RPMI8226 (cell line): ENCODE data around the gene RCSD1.

Experiments
- DNase-seq: peaks from one replicate; pipeline ENCODE4 v3.0.0-alpha.2; 2015

Gene RCSD1

GRCh38 chr1:167671727-167672511, 41.9 kb downstream of the RCSD1 start:
- DNase-seq = no peak

GRCh38 chr1:167672831-167673230, 42.8 kb downstream of the RCSD1 start:
- DNase-seq = no peak

- DNase-seq = no peak
Measured at GRCh38 chr1:167673265-167673664, 43.2 kb downstream of the RCSD1 start.

- no peak for DNase-seq
Measured at GRCh38 chr1:167674156-167674555, 44.1 kb downstream of the RCSD1 start.

GRCh38 chr1:167675440-167675839, 45.4 kb downstream of the RCSD1 start:
- no peak for DNase-seq

- no peak for DNase-seq
Measured at GRCh38 chr1:167676205-167676915, 46.3 kb downstream of the RCSD1 start.

GRCh38 chr1:167676916-167677848, 47.1 kb downstream of the RCSD1 start:
- no peak for DNase-seq

GRCh38 chr1:167678422-167678821, 48.4 kb downstream of the RCSD1 start:
- no peak for DNase-seq

GRCh38 chr1:167678838-167679237, 48.8 kb downstream of the RCSD1 start:
- no peak for DNase-seq

- DNase-seq = no peak
Measured at GRCh38 chr1:167679714-167680113, 49.7 kb downstream of the RCSD1 start.

- no peak for DNase-seq
Measured at GRCh38 chr1:167681024-167681423, 51.0 kb downstream of the RCSD1 start.

- DNase-seq = no peak
Measured at GRCh38 chr1:167681451-167682098, 51.5 kb downstream of the RCSD1 start.

- no peak for DNase-seq
Measured at GRCh38 chr1:167683226-167683625, 53.2 kb downstream of the RCSD1 start.

GRCh38 chr1:167683641-167684502, 53.8 kb downstream of the RCSD1 start:
- no peak for DNase-seq

GRCh38 chr1:167685844-167686243, 55.8 kb downstream of the RCSD1 start:
- no peak for DNase-seq

- peak; percentile 84 for DNase-seq
Measured at GRCh38 chr1:167687919-167688519, 58.0 kb downstream of the RCSD1 start.

GRCh38 chr1:167689567-167689920, 59.5 kb downstream of the RCSD1 start:
- no peak for DNase-seq

- no peak for DNase-seq
Measured at GRCh38 chr1:167690053-167690452, 60.0 kb downstream of the RCSD1 start.

- no peak for DNase-seq
Measured at GRCh38 chr1:167693425-167694045, 63.5 kb downstream of the RCSD1 start.

GRCh38 chr1:167694691-167695090, 64.7 kb downstream of the RCSD1 start:
- no peak for DNase-seq

GRCh38 chr1:167695147-167695546, 65.1 kb downstream of the RCSD1 start:
- no peak for DNase-seq
